Activated CD4-positive, alpha-beta T cell treated with anti-CD3 and anti-CD28 coated beads, Interleukin-2, Interleukin-6, amounts not matched to agents 100 ng/mL and 50 ng/mL, durations not matched to agents 16 hours and 8 hours (primary cell): ENCODE results near the gene PRMT7.
A peak's percentile ranks its signal among the peaks of the same experiment; 100 is the strongest.

Experiments
- DNase-seq: peaks from one replicate; pipeline ENCODE4 v3.0.0-alpha.2; 2020

PRMT7 gene

DNA sequence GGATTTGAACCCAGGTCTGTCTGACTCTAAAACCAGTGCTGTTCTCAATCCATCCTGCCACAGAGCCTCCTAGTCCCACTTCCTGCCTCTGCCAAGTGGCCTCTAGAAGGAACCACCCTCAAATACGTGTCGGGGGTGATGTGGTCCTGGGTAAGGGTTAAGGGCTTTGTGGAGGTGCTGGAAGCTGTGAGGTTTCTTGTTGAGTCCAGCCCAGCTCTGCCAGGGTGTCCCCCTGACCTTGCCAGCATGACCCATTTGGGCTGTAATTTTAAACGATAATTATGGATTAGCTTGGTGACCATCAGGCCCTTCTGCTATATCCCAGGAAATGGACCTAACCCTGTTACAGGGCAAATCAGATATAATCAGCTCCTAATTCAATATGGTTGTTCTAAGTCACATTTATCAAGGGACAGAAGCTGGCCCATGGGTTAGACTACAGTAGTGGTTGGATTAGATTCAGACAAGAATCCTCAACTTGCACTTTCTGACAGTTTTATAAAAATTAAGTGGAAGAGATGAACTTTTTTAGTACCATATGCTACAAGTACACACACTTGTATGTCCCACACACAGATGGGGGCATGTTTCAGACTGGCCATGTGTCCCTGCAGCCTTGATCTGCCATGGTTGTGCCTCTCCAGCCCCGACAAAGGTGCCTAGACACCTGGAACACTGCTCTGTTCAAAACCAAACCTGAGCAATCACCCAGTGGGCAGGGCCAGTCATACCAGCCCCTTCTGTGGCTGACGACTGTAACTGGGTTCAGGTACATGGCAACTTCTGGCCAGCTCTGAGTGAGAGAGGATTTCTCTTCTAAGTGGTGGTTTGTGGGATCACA lies 89.5 kb downstream of the PRMT7 start:
- peak; percentile 29 for DNase-seq

DNA sequence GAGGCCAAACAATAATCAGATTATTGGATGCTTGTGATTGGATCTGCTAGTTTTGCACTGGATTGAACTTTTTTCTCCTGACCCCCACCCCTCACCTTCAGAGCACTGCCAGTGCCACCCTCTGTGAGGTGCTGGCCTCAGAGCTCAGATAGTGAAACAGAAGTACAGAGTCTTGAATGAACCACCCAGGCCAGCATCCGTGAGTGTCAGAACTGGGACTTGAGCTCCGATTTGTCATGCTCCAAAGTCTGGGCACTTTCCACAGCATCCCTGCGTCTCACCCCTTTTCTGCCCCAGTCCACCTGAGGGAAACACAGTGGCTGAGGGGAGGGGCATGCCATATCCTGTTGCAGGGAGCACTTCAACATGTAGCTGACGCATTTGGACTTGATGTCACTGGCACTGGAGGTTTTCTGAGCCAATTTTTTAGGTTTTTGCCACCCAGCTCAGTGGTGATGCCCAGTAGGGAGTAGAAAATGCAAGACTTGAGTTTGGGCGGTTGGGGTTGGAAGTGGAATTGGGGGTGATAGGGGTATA lies 90.2 kb downstream of the PRMT7 start:
- no peak for DNase-seq

DNA sequence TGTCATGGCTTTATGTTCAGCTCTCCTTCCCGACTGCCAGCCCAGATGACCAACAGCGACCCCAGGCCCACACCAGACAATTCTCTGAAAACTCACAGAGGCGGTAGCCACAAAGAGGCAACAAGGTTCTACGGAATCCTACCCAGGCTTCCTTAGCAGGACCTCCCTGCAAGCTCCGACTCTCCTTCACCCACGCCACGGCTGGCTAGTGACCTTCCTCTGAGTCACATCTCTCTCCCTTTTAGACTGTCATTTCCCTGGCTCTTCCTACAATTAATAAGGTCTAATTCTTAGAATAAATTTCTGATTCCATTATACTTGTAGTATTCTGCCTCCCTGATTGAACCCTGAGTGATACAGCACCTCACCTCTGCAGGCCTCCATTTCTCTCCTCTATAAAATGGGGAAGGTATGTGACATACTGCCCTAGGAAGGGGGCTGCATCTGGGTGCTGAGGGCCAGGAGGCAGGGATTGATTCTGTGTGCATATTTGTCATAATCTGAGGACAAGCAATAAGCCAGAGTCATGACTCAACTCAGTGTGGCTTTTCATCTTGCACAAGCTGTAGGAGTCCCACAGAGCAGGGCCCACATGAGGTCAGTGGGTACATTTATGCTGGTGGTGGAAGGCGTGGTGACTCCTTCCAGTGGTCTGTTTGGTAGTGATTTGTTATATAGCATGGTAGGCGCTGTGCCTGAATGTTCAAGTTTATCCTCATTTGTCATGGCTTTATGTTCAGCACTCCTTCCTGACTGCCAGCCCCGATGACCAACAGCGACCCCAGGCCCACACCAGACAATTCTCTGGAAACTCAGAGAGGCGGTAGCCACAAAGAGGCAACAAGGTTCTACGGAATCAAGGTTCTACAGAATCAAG lies 91.3 kb downstream of the PRMT7 start:
- DNase-seq: no peak

DNA sequence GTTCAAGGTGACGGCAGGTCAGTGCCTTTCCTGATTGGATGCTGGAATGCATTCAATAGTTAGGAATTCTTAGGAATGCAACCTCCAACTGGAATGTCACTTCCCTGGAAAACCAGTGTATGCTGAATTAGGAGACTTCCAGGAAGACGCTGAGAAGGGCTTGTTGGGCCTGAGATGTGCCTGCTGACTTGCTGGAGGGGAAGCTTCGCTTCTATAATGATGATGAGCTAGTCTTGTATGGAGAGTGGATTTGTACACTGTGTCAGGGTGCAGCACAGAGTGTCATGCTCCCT lies 91.9 kb downstream of the PRMT7 start:
- DNase-seq: no peak

DNA sequence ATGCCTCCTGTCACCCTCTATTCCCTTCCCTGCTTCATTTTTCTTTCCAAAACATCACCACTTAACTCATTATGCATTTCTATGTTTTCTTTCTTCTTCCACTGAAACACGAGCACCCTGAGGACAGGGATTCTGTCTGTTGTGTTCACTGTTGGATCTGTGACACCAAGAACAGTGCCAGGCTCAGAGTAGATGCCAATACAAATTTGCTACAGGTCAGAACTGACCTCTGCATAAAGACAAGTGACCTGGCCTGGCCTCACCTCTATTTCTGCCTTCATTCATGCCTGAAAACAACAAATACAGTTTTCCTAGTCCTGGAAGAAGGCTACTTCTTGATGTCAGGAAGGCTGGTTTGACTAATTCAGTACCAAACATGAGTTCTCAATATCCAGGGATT lies 92.4 kb downstream of the PRMT7 start:
- DNase-seq: no peak

DNA sequence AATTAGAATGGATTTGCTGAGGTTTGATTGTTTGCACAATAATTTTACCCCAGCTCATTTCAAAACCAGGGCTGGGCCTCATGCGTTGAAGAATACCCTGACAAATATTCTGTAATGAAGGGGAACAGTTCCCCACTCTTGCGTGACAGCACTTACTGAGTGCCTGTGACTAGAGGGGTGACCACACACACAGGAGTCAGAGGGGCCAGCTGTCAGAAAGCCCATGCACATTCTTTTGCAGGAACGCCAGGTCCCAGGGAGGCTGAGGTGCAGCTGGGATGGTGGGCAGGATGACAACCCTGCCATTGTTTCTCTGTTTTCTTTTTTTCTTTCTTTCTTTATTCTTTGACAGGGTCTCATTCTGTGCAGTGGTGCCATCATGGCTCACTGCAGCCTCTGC lies 92.9 kb downstream of the PRMT7 start:
- no peak for DNase-seq

DNA sequence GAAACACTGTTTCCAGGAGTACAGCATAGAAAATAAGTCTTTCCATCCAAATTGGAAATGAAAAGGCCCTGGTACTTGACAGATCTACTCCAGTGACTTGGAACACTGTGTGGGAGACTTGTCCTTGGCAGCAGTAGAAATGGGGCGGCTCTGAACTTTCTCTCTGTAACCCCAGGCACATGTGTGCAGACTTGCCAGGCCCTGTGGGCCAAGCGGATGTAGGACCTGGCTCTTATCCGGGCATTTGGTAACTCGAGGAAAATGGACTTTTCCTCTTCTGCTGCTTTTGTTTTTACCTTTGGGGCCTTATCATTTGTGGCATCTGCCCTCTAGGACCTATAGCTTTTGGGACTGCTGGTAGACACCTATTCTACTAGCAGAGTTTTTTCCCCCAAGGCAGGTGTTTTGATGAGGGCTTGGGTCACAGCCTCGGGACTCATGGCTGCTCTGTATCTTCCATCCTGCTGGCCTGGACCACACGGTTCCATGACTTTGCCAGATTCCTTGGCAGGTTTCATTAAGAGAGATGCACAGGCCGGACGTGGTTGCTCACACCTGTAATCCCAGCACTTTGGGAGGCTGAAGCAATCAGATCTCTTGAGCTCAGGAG lies 94.0 kb downstream of the PRMT7 start:
- DNase-seq: no peak

DNA sequence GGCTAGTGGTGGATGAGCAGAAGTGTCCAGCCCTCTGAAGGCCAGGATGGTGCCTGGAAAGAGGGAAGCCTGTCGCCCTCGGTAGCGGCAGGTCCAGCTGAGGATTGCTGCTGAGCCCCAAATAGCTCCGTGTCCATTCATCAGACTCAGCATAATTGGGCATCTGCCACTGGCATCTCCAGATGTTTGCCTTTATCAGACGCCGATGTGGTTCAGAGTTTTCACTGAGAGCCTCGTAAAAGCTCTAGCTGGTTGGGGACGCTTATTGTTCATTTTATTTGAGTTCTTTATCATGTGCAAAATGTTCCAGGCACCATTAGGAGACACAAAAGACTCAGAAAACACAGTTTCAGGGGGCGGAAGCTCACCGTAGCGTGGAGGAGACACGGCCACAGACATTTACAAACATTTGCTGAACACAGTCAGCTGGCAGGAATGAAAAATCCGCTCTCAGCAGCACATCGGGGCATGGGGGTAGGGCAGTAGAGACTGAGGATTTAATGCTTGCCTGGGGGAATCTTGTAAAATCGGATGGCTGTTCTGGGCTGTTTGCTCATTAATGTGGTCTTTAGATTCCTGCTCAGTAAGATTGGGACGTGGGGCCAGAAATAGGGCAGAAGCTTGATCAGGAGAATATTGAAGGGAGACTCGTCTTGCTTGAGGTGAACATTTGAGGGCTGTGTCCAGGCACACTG lies 95.8 kb downstream of the PRMT7 start:
- no peak for DNase-seq
